Measurements from ENCODE around the gene CNTNAP5. TPM values are rescaled to one million over a fixed set of nuclear protein-coding genes. Genes with fewer than 3 reads are reported as not detected.

The CNTNAP5 gene
- total RNA-seq, 1 experiment from 2014 or later: not detected

GRCh38 chr2:124625561-124625960 lies 600.5 kb downstream of the CNTNAP5 start:
- CTCF ChIA-PET: no interaction called here
- POLR2A ChIA-PET (ENCODE audit: low non-redundant PET): no interaction called here
- TF ChIP-seq CTCF (conservative IDR thresholded peaks at IDR 0.05; ENCODE audit: low read depth, low read length): no peak
- no peak for TF ChIP-seq EZH2 (IDR thresholded peaks at IDR 0.05; ENCODE audit: borderline replicate concordance, low read depth, low read length, poor library complexity, severe bottlenecking)

GRCh38 chr2:124626993-124627392 lies 601.9 kb downstream of the CNTNAP5 start:
- Histone ChIP-seq H3K36me3 (ENCODE audit: insufficient read depth, low read length, poor library complexity, severe bottlenecking) (no peaks in the 10 kb centered on the region), H3K4me3 (ENCODE audit: low read depth, low read length, poor library complexity, severe bottlenecking) (no peak overlapping the region), H3K4me1 (ENCODE audit: insufficient read depth, low read length, poor library complexity, severe bottlenecking) (no peaks in the 10 kb centered on the region), H3K9me3 (ENCODE audit: low read depth, low read length, poor library complexity, severe bottlenecking) (no peaks in the 10 kb centered on the region), H3K27me3 (replicated peaks; ENCODE audit: insufficient read depth, low read depth, low read length, poor library complexity) (no peaks in the 10 kb centered on the region), H3K27ac (ENCODE audit: low read depth, low read length, poor library complexity, severe bottlenecking) (no peak overlapping the region)
- TF ChIP-seq CTCF (conservative IDR thresholded peaks at IDR 0.05; ENCODE audit: low read depth, low read length) (no peak), EZH2 (IDR thresholded peaks at IDR 0.05; ENCODE audit: borderline replicate concordance, low read depth, low read length, poor library complexity, severe bottlenecking) (no peak)
- intact Hi-C loops (cut with micrococcal nuclease; ENCODE audit: unreplicated experiment): no loop called here
- no TSS peak for BruUV-seq (replicated peaks)
- no peak for DNase-seq (ENCODE audit: low spot score)
- CTCF ChIA-PET: no interaction called here
- POLR2A ChIA-PET (ENCODE audit: low non-redundant PET): no interaction called here

More at GRCh38 chr2:124625561-124625960, 600.5 kb downstream of the CNTNAP5 start:
- Histone ChIP-seq H3K4me3 (ENCODE audit: low read depth, low read length, poor library complexity, severe bottlenecking) (no peak overlapping the region), H3K27ac (ENCODE audit: low read depth, low read length, poor library complexity, severe bottlenecking) (no peak overlapping the region), H3K9me3 (ENCODE audit: low read depth, low read length, poor library complexity, severe bottlenecking) (no peaks in the 10 kb centered on the region), H3K36me3 (ENCODE audit: insufficient read depth, low read length, poor library complexity, severe bottlenecking) (no peaks in the 10 kb centered on the region), H3K27me3 (replicated peaks; ENCODE audit: insufficient read depth, low read depth, low read length, poor library complexity) (no peaks in the 10 kb centered on the region), H3K4me1 (ENCODE audit: insufficient read depth, low read length, poor library complexity, severe bottlenecking) (no peaks in the 10 kb centered on the region)
- no TSS peak for BruUV-seq (replicated peaks)
- DNase-seq (ENCODE audit: low spot score): no peak
- intact Hi-C loops (cut with micrococcal nuclease; ENCODE audit: unreplicated experiment): no loop called here

GRCh38 chr2:124633812-124634211 lies 608.7 kb downstream of the CNTNAP5 start:
- H3K27ac ChIP-seq (ENCODE audit: low read depth, low read length, poor library complexity, severe bottlenecking): no peak overlapping the region
- no peak overlapping the region for H3K4me3 ChIP-seq (ENCODE audit: low read depth, low read length, poor library complexity, severe bottlenecking)
- DNase-seq (ENCODE audit: low spot score): no peak
- TF ChIP-seq CTCF (conservative IDR thresholded peaks at IDR 0.05; ENCODE audit: low read depth, low read length) (no peak), EZH2 (IDR thresholded peaks at IDR 0.05; ENCODE audit: borderline replicate concordance, low read depth, low read length, poor library complexity, severe bottlenecking) (no peak)
- H3K27me3 ChIP-seq (replicated peaks; ENCODE audit: insufficient read depth, low read depth, low read length, poor library complexity): no peaks in the 10 kb centered on the region
- no peaks in the 10 kb centered on the region for H3K36me3 ChIP-seq (ENCODE audit: insufficient read depth, low read length, poor library complexity, severe bottlenecking)
- no TSS peak for BruUV-seq (replicated peaks)
- ChIA-PET POLR2A (ENCODE audit: low non-redundant PET) (no interaction called here), CTCF (no interaction called here)
- H3K4me1 ChIP-seq (ENCODE audit: insufficient read depth, low read length, poor library complexity, severe bottlenecking): no peaks in the 10 kb centered on the region
- intact Hi-C loops (cut with micrococcal nuclease; ENCODE audit: unreplicated experiment): no loop called here
- H3K9me3 ChIP-seq (ENCODE audit: low read depth, low read length, poor library complexity, severe bottlenecking): no peaks in the 10 kb centered on the region
